ENCODE data around the gene GRHL3. TPM values are rescaled to one million over a fixed set of nuclear protein-coding genes. Genes with fewer than 3 reads are reported as not detected.

The GRHL3 gene
- total RNA-seq, 1 experiment from 2014 or later: 1.4 TPM

- Mint-ChIP-seq H3K9me3 (ENCODE audit: low read depth, unreplicated experiment) (no peaks in the 10 kb centered on the region), H3K27ac (ENCODE audit: unreplicated experiment) (no peak overlapping the region), H3K27me3 (ENCODE audit: unreplicated experiment) (peaks cover 25% of the 10 kb centered on the region), H3K4me1 (ENCODE audit: low read depth, unreplicated experiment) (no peaks in the 10 kb centered on the region), H3K36me3 (ENCODE audit: insufficient read depth, unreplicated experiment) (no peaks in the 10 kb centered on the region), H3K4me3 (ENCODE audit: low read depth, unreplicated experiment) (no peak overlapping the region)
- CTCF ChIA-PET: no interaction called here
- no peak for DNase-seq
- no peak for TF ChIP-seq CTCF (IDR thresholded peaks at IDR 0.05; ENCODE audit: unreplicated experiment)
- BruUV-seq (replicated peaks): no TSS peak
- intact Hi-C loops (cut with micrococcal nuclease; ENCODE audit: unreplicated experiment): no loop called here
Measured at GRCh38 chr1:24297852-24298232, 21.3 kb upstream of the GRHL3 start.

- DNase-seq: no peak
- H3K27ac Mint-ChIP-seq (ENCODE audit: unreplicated experiment): no peak overlapping the region
- intact Hi-C loops (cut with micrococcal nuclease; ENCODE audit: unreplicated experiment): no loop called here
- no peak for TF ChIP-seq CTCF (IDR thresholded peaks at IDR 0.05; ENCODE audit: unreplicated experiment)
- H3K27me3 Mint-ChIP-seq (ENCODE audit: unreplicated experiment): peaks cover 25% of the 10 kb centered on the region
- BruUV-seq (replicated peaks): no TSS peak
- no peaks in the 10 kb centered on the region for H3K36me3 Mint-ChIP-seq (ENCODE audit: insufficient read depth, unreplicated experiment)
- no peak overlapping the region for H3K4me3 Mint-ChIP-seq (ENCODE audit: low read depth, unreplicated experiment)
- no peaks in the 10 kb centered on the region for H3K9me3 Mint-ChIP-seq (ENCODE audit: low read depth, unreplicated experiment)
- H3K4me1 Mint-ChIP-seq (ENCODE audit: low read depth, unreplicated experiment): no peaks in the 10 kb centered on the region
- CTCF ChIA-PET: no interaction called here
Measured at GRCh38 chr1:24298606-24299005, 20.6 kb upstream of the GRHL3 start.

DNA sequence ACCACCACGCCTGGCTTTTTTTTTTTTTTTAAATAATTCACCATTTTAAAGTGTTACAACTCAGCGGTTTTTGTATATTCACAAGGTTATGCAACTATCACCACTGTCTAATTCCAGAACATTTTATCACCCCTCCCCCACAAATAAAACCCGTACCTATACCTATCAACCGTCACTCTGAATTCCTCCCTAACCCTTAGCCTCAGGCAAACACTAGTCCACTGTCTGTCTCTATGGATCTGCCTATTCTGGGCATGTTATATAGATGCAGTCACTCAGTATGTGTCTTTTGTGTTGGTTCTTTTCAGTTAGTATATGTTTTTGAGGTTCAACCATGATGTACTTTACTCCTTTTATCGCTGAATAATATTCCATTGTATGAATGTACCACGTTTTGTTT lies 19.3 kb upstream of the GRHL3 start:
- Mint-ChIP-seq H3K27me3 (ENCODE audit: unreplicated experiment) (peaks cover 25% of the 10 kb centered on the region), H3K36me3 (ENCODE audit: insufficient read depth, unreplicated experiment) (no peaks in the 10 kb centered on the region), H3K9me3 (ENCODE audit: low read depth, unreplicated experiment) (no peaks in the 10 kb centered on the region), H3K27ac (ENCODE audit: unreplicated experiment) (no peak overlapping the region), H3K4me1 (ENCODE audit: low read depth, unreplicated experiment) (no peaks in the 10 kb centered on the region), H3K4me3 (ENCODE audit: low read depth, unreplicated experiment) (no peak overlapping the region)
- CTCF ChIA-PET: no interaction called here
- no TSS peak for BruUV-seq (replicated peaks)
- TF ChIP-seq CTCF (IDR thresholded peaks at IDR 0.05; ENCODE audit: unreplicated experiment): no peak
- no peak for DNase-seq
- intact Hi-C loops (cut with micrococcal nuclease; ENCODE audit: unreplicated experiment): no loop called here

DNA sequence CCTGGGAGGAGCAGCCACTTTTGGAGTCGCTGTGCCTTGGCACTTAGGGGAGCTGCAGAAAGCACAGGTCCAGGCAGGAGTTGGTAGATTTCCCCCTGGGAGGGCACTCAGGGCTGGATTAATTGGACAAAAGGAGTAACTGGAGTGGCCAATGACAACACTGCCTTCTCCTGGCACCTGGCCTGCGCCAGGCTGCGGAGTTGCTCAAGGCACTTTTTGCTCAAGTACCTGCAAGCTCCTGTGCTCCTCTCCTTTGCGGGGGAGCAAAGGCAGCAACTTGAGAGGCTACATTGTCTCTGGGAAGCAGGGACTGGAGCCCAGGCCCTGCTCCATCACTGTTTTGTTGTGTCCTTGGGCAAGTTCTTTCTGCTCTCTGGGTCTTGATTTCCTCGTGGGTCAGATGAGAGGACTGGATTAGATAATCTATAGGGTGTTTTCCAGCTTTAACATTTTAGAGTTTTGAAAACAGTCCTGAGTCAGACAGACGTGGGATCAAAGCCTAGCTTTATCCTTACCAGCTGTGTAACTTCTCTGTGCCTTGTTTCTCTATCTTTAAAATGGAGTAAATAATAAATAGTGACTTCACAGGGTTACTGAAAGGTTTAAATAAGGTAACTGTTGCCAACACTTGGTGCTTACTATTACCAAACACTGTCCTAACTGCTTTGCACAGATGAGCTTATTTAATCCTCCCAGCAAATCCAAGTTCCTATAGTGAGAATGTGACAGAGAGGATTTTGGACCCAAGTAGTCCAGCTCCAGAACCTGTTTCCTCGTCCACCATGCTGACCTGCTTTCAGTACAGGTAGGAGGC lies 18.0 kb upstream of the GRHL3 start:
- Mint-ChIP-seq H3K9me3 (ENCODE audit: low read depth, unreplicated experiment) (no peaks in the 10 kb centered on the region), H3K36me3 (ENCODE audit: insufficient read depth, unreplicated experiment) (no peaks in the 10 kb centered on the region), H3K4me3 (ENCODE audit: low read depth, unreplicated experiment) (no peak overlapping the region), H3K27ac (ENCODE audit: unreplicated experiment) (no peak overlapping the region), H3K4me1 (ENCODE audit: low read depth, unreplicated experiment) (no peaks in the 10 kb centered on the region), H3K27me3 (ENCODE audit: unreplicated experiment) (peaks cover 25% of the 10 kb centered on the region)
- no TSS peak for BruUV-seq (replicated peaks)
- CTCF ChIA-PET: no interaction called here
- no peak for DNase-seq
- intact Hi-C loops (cut with micrococcal nuclease; ENCODE audit: unreplicated experiment): no loop called here
- TF ChIP-seq CTCF (IDR thresholded peaks at IDR 0.05; ENCODE audit: unreplicated experiment): no peak

All from Calu3 (cell line).